BLaER1 treated with 17β-estradiol and CSF1 and Interleukin-3, amounts not matched to agents 10 nM and 100 nM (cell line): ENCODE data around the gene DAPK2.
"Not testable (repeated sequence)": the region's sequence is repeated elsewhere in the genome, so short reads cannot be mapped to it uniquely, and the experiment has no call there.

Experiments
- H3K27ac ChIP-seq, 11 experiments: shearing (Covaris generic); formaldehyde crosslinking; 2 replicates each; pipeline ENCODE4 v1.8.1; 2022
- H3K27me3 ChIP-seq, 11 experiments: shearing (Covaris generic); formaldehyde crosslinking; 2 replicates each; pipeline ENCODE4 v1.8.1; 2022
- H3K36me3 ChIP-seq, 11 experiments: shearing (Covaris generic); formaldehyde crosslinking; 2 replicates each; pipeline ENCODE4 v1.8.1; 2022
- H3K4me1 ChIP-seq, 10 experiments: shearing (Covaris generic); formaldehyde crosslinking; 2 replicates each; pipeline ENCODE4 v1.8.1; 2022
- H3K4me2 ChIP-seq, 11 experiments: shearing (Covaris generic); formaldehyde crosslinking; 2 replicates each; pipeline ENCODE4 v1.8.1; 2022
- H3K4me3 ChIP-seq, 10 experiments: shearing (Covaris generic); formaldehyde crosslinking; 2 replicates each; pipeline ENCODE4 v1.8.1; 2022
- H3K9ac ChIP-seq, 11 experiments: shearing (Covaris generic); formaldehyde crosslinking; 2 replicates each; pipeline ENCODE4 v1.8.1; 2022
- H3K9me3 ChIP-seq, 11 experiments: shearing (Covaris generic); formaldehyde crosslinking; replicated peaks in 1 of 11; 2 replicates each; pipeline ENCODE4 v1.8.1; 2022
- H4K20me1 ChIP-seq, 11 experiments: shearing (Covaris generic); formaldehyde crosslinking; 2 replicates each; pipeline ENCODE4 v1.8.1; 2022
- Cebpa-rat ChIP-seq, 11 experiments: shearing (Covaris generic); IDR thresholded peaks; 2 replicates each; pipeline ENCODE4 v1.8.1; 2022

The DAPK2 gene

GRCh38 chr15:63904042-63904441 is 142.2 kb downstream of the DAPK2 start:
- no peak overlapping the region for H3K27ac ChIP-seq
- no peaks in the 10 kb centered on the region for H4K20me1 ChIP-seq
- peaks cover 56 to 90% (median 68%) of the 10 kb centered on the region in 10 experiments for H3K4me1 ChIP-seq
- no peak overlapping the region for H3K4me3 ChIP-seq
- no peak overlapping the region for H3K9ac ChIP-seq
- H3K9me3 ChIP-seq, result no peaks in the 10 kb centered on the region
- TF ChIP-seq Cebpa-rat (IDR thresholded peaks at IDR 0.05), result no peak
- no peaks in the 10 kb centered on the region for H3K36me3 ChIP-seq
- H3K27me3 ChIP-seq, result no peaks in the 10 kb centered on the region
- H3K4me2 ChIP-seq, result no peak overlapping the region; a peak in 1 of 22 replicates

DNA sequence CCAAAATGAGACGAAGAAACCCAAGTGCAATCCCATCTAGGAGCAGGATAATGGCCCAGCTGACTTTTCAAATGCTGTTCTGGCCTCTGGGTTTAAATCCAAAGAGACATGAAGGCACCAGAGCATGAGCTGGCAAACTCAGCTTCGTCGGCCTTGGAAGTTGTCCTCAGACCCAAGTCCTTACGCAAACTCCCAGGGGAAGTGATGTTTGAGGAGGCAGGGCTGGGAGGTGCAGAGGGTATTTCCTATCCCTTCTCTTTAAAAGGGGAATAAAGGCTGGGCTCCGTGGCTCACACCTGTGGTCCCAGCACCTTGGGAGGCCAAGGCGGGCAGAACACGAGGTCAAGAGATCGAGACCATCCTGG is 143.6 kb downstream of the DAPK2 start:
- Histone ChIP-seq H3K4me1 (peaks cover 63 to 91% (median 76%) of the 10 kb centered on the region in 10 experiments), H3K36me3 (no peaks in the 10 kb centered on the region), H3K4me3 (no peak overlapping the region), H3K9ac (0 out of 22 replicates have a peak overlapping the region, but pooled peaks of 1 of the 11 experiments have one; percentile 0), H3K27me3 (no peaks in the 10 kb centered on the region), H3K4me2 (peak overlapping the region; percentile 27 to 97 (median 57); a peak in 20 of 22 replicates), H3K27ac (peak overlapping the region in 2 of 11 experiments; percentile 30 to 43; a peak in 2 of 22 replicates), H3K9me3 (no peaks in the 10 kb centered on the region), H4K20me1 (no peaks in the 10 kb centered on the region)
- no peak for TF ChIP-seq Cebpa-rat (IDR thresholded peaks at IDR 0.05)

DNA sequence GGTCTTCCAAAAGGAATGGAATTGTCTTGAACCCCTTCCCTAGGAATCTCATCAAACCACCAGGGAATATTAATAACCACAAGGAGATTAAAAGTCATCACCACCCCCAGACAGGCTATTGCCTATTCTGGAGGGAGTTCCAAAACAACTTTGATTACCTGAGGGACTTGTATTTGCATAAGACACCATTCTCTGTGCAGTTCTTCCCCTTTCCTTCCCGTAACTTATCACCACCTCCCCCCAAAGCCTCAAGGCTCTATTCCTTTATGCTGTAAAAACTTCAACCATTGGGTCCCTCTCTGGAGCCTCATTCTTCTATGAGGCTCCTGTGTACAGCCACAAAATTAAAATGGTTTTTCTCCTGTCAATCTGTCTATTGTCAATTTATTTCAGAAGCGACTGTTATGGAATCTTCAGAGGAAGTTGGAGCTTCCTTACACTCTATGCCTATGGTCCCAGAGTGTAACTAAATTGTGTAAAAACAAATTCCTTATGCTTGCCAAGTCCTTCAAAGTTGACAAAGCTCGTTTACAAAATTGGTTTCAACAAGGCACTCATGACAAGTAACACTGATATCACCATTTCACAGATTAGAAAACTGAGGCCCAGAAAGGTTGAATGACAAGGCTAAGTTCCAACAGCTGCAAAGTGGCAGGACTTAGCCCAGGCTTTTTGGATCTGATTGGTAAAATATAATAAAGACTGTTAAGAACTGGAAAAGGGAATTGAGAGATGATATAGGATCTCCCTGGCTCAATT is 144.2 kb downstream of the DAPK2 start:
- no peak overlapping the region for H3K4me3 ChIP-seq
- TF ChIP-seq Cebpa-rat (IDR thresholded peaks at IDR 0.05), result no peak
- peaks cover 66 to 91% (median 80%) of the 10 kb centered on the region in 10 experiments for H3K4me1 ChIP-seq
- peak overlapping the region in 2 of 11 experiments; percentile 30 to 43; a peak in 5 of 22 replicates for H3K27ac ChIP-seq
- no peaks in the 10 kb centered on the region for H3K36me3 ChIP-seq
- H3K27me3 ChIP-seq, result no peaks in the 10 kb centered on the region
- peak overlapping the region; percentile 27 to 97 (median 57) for H3K4me2 ChIP-seq
- H3K9me3 ChIP-seq, result no peaks in the 10 kb centered on the region
- H3K9ac ChIP-seq, result 0 out of 22 replicates have a peak overlapping the region, but pooled peaks of 1 of the 11 experiments have one; percentile 0
- H4K20me1 ChIP-seq, result no peaks in the 10 kb centered on the region

DNA sequence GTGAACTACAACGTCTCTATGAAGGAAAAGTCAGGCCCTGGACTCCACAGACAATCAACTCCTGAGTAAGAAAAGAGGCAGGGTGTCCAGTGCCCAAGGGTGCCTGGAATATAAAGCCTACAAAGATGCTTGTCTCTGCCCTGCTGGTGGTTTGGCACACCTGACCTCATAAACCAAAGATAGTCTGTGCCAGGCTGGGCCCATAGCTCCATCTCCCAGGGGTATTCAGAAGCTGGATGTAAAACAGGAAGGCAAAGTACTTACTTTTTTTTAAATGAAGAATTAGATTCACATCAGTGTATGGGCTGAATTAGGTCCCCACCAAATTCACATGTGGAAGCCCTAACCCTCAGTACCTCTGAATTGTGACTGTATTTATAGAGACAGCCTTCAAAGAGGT is 146.0 kb downstream of the DAPK2 start:
- Histone ChIP-seq H3K27me3 (no peaks in the 10 kb centered on the region), H4K20me1 (no peaks in the 10 kb centered on the region), H3K4me1 (peaks cover 69 to 91% (median 80%) of the 10 kb centered on the region in 10 experiments), H3K4me3 (no peak overlapping the region), H3K27ac (peak overlapping the region in 3 of 11 experiments; percentile 13 to 18 (median 17); a peak in 1 of 22 replicates), H3K36me3 (no peaks in the 10 kb centered on the region), H3K9ac (no peak overlapping the region), H3K9me3 (no peaks in the 10 kb centered on the region), H3K4me2 (peak overlapping the region; percentile 36 to 97 (median 67); a peak in 20 of 22 replicates)
- TF ChIP-seq Cebpa-rat (IDR thresholded peaks at IDR 0.05), result no peak

DNA sequence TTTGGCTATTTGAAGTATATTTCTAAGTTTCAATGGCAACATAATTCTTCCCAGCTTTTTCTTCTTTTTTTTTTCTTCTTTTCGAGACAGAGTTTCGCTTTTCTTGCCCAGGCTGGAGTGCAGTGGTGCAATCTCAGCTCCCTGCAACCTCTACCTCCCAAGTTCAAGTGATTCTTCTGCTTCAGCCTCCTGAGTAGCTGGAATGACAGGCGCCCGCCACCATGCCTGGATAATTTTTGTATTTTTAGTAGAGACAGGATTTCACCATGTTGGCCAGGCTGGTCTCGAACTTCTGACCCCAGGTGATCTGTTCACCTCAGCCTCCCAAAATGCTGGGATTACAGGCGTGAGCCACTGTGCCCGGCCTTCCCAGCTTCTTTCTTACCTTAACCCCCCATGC is 146.7 kb downstream of the DAPK2 start:
- peaks cover 73 to 91% (median 82%) of the 10 kb centered on the region in 10 experiments for H3K4me1 ChIP-seq
- peak overlapping the region; percentile 37 to 97 (median 67) for H3K4me2 ChIP-seq
- peak overlapping the region in 1 of 11 experiments; percentile 0; a peak in 1 of 22 replicates for H3K9ac ChIP-seq

GRCh38 chr15:63899193-63899592 is 147.1 kb downstream of the DAPK2 start:
- H3K4me3 ChIP-seq, result no peak overlapping the region
- H4K20me1 ChIP-seq, result no peaks in the 10 kb centered on the region
- H3K27ac ChIP-seq, result peak overlapping the region in 9 of 11 experiments; percentile 5 to 63 (median 12); a peak in 11 of 22 replicates
- peaks cover 0 to 1% (median 0%) of the 10 kb centered on the region in 11 experiments; a peak in 3 of 22 replicates for H3K9me3 ChIP-seq
- peak overlapping the region; percentile 37 to 97 (median 67) for H3K4me2 ChIP-seq
- no peaks in the 10 kb centered on the region for H3K36me3 ChIP-seq
- no peak for TF ChIP-seq Cebpa-rat (IDR thresholded peaks at IDR 0.05)
- H3K4me1 ChIP-seq, result peaks cover 77 to 91% (median 86%) of the 10 kb centered on the region in 10 experiments
- no peaks in the 10 kb centered on the region for H3K27me3 ChIP-seq
- peak overlapping the region in 4 of 11 experiments; percentile 0 to 31 (median 8); a peak in 2 of 22 replicates for H3K9ac ChIP-seq

More for the DNA sequence above, 146.7 kb downstream of the DAPK2 start:
- peak overlapping the region in 6 of 11 experiments; percentile 6 to 63 (median 28); a peak in 6 of 22 replicates for H3K27ac ChIP-seq
- H4K20me1 ChIP-seq, H3K36me3 ChIP-seq, H3K27me3 ChIP-seq, H3K4me3 ChIP-seq, H3K9me3 ChIP-seq: not testable (repeated sequence)

GRCh38 chr15:63896336-63897115 is 149.8 kb downstream of the DAPK2 start:
- Histone ChIP-seq H3K4me1 (peaks cover 90 to 100% (median 98%) of the 10 kb centered on the region in 10 experiments), H4K20me1 (peaks cover 0 to 13% (median 0%) of the 10 kb centered on the region in 11 experiments; a peak in 4 of 22 replicates), H3K9me3 (peaks cover 0 to 12% (median 0%) of the 10 kb centered on the region in 11 experiments; a peak in 7 of 22 replicates), H3K27me3 (no peaks in the 10 kb centered on the region), H3K4me2 (peak overlapping the region; percentile 73 to 97 (median 89)), H3K4me3 (peak overlapping the region in 2 of 10 experiments; percentile 6 to 21; a peak in 1 of 20 replicates), H3K36me3 (no peaks in the 10 kb centered on the region), H3K9ac (peak overlapping the region in 10 of 11 experiments; percentile 15 to 65 (median 52); a peak in 14 of 22 replicates), H3K27ac (peak overlapping the region; percentile 8 to 77 (median 75); a peak in 21 of 22 replicates)
- no peak for TF ChIP-seq Cebpa-rat (IDR thresholded peaks at IDR 0.05)

DNA sequence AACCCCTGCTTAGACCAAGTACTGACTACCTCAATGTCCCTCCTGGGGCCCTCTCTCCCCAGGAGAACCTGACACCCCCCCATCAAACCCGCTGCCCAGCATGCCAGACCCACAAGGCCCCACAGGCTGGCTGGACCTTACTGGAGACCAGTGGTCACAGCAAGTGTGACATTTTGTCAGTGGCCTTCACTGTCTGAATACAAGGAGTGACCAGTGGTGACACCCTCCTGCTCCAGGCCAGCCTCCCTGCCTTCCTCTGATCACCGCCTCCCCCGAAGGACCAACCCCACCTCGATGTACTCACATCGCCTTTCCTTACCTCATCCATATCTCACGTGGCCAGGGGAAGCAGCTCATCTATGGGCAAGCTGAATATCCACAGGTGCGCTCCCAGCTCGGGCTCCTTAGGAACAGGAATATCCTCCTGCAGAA is 150.5 kb downstream of the DAPK2 start:
- H3K27ac ChIP-seq, result peak overlapping the region in 10 of 11 experiments; percentile 40 to 77 (median 76); a peak in 19 of 22 replicates
- H3K4me1 ChIP-seq, result peaks cover 88 to 100% (median 96%) of the 10 kb centered on the region in 10 experiments
- H4K20me1 ChIP-seq, result peaks cover 0 to 13% (median 0%) of the 10 kb centered on the region in 11 experiments; a peak in 4 of 22 replicates
- TF ChIP-seq Cebpa-rat (IDR thresholded peaks at IDR 0.05), result no peak
- peak overlapping the region in 1 of 10 experiments; percentile 21; a peak in 1 of 20 replicates for H3K4me3 ChIP-seq
- H3K9ac ChIP-seq, result peak overlapping the region in 7 of 11 experiments; percentile 29 to 65 (median 52); a peak in 8 of 22 replicates
- H3K27me3 ChIP-seq, result no peaks in the 10 kb centered on the region
- peak overlapping the region; percentile 73 to 97 (median 89) for H3K4me2 ChIP-seq
- no peaks in the 10 kb centered on the region for H3K36me3 ChIP-seq
- peaks cover 0 to 12% (median 0%) of the 10 kb centered on the region in 11 experiments; a peak in 7 of 22 replicates for H3K9me3 ChIP-seq
